Liver (tissue), 3 donors: ENCODE data around the gene MFSD11.

ENCODE experiments used
- RXRA ChIP-seq, 2 donors: IDR thresholded peaks; 2 replicates each; pipeline ENCODE4 v1.6.1; 2017 to 2018; ENCODE audit warnings: antibody characterized with exemption in 2 of 2, mild to moderate bottlenecking in 1 of 2
- TAF1 ChIP-seq: conservative IDR thresholded peaks from 2 replicates; pipeline ENCODE4 v1.6.1; 2016; ENCODE audit warnings: antibody characterized with exemption, mild to moderate bottlenecking
- TF ChIP-seq, protein P1 (sequence below): IDR thresholded peaks from 2 replicates; pipeline ENCODE4 v1.6.1; 2016; ENCODE audit warnings: antibody characterized with exemption
- TF ChIP-seq, protein P2 (sequence below): IDR thresholded peaks from 2 replicates; pipeline ENCODE4 v1.6.1; 2016; ENCODE audit warnings: antibody characterized with exemption
- TF ChIP-seq, protein P3 (sequence below): fragments of 150-350 bp; IDR thresholded peaks from 2 replicates; pipeline ENCODE4 v1.5.1; 2017; ENCODE audit warnings: improper control_type of control experiment, low read depth, low read length; ENCODE audit not compliant: missing input control
- donor health status: healthy.
- donor health status: healthy.

DNA sequence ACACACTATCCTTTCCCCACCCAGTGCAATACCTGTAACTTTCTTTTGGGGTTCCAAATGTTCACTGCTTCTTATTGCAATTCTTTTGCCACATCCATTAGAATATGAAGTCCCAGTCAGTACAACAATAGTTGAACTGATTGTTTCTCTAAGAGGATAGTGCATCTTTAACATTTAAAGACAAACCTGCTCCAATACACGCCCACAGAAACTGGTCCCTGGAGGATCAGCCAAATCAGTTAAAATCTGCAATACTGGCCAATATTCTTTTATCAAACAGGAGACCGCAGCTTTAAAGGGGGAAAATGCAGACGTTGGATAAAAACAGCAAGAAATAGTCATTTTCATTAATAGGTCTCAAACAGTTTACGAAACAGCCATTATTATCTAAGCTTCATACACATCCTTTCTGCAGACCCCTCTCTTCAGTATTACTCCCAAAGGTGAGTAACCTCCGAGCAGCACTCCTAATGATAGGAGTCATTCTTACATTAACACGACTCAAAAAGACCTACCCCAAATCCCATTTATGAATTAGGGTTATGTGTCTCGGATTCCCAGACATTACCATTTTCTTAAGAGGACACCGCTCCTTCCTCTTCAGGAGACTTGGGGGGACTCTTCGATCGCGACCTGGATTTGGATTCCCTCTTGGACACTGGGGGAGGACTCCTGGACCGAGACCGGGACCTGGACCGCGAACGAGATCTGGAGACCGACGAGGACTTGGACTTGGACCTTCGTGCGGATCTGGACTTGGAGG is 2.2 kb upstream of the MFSD11 start:
- TF ChIP-seq TAF1: no peak
- TF ChIP-seq, protein P1, sequence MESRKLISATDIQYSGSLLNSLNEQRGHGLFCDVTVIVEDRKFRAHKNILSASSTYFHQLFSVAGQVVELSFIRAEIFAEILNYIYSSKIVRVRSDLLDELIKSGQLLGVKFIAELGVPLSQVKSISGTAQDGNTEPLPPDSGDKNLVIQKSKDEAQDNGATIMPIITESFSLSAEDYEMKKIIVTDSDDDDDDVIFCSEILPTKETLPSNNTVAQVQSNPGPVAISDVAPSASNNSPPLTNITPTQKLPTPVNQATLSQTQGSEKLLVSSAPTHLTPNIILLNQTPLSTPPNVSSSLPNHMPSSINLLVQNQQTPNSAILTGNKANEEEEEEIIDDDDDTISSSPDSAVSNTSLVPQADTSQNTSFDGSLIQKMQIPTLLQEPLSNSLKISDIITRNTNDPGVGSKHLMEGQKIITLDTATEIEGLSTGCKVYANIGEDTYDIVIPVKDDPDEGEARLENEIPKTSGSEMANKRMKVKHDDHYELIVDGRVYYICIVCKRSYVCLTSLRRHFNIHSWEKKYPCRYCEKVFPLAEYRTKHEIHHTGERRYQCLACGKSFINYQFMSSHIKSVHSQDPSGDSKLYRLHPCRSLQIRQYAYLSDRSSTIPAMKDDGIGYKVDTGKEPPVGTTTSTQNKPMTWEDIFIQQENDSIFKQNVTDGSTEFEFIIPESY: no peak
- TF ChIP-seq, protein P2, sequence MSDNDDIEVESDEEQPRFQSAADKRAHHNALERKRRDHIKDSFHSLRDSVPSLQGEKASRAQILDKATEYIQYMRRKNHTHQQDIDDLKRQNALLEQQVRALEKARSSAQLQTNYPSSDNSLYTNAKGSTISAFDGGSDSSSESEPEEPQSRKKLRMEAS: peak; percentile 10
- peak in 1 of 2 donors; percentile 15 for TF ChIP-seq RXRA (IDR thresholded peaks at IDR 0.05)
- TF ChIP-seq, protein P3, sequence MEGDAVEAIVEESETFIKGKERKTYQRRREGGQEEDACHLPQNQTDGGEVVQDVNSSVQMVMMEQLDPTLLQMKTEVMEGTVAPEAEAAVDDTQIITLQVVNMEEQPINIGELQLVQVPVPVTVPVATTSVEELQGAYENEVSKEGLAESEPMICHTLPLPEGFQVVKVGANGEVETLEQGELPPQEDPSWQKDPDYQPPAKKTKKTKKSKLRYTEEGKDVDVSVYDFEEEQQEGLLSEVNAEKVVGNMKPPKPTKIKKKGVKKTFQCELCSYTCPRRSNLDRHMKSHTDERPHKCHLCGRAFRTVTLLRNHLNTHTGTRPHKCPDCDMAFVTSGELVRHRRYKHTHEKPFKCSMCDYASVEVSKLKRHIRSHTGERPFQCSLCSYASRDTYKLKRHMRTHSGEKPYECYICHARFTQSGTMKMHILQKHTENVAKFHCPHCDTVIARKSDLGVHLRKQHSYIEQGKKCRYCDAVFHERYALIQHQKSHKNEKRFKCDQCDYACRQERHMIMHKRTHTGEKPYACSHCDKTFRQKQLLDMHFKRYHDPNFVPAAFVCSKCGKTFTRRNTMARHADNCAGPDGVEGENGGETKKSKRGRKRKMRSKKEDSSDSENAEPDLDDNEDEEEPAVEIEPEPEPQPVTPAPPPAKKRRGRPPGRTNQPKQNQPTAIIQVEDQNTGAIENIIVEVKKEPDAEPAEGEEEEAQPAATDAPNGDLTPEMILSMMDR: no peak
